Mucosa of rectum (tissue), 2 donors: ENCODE data around the gene TBC1D10A.
A peak's percentile ranks its signal among the peaks of the same experiment; 100 is the strongest.

ENCODE experiments used
- H3K27ac ChIP-seq, 2 donors: one replicate each; pipeline ENCODE4 v1.7.0; 2013; ENCODE audit warnings: inconsistent platforms in 2 of 2, low read depth in 2 of 2, low read length in 2 of 2
- H3K27me3 ChIP-seq, 2 donors: one replicate each; pipeline ENCODE4 v1.7.0; 2013; ENCODE audit warnings: low read length in 2 of 2; ENCODE audit not compliant: control insufficient read depth in 2 of 2, insufficient read depth in 2 of 2
- H3K36me3 ChIP-seq, 2 donors: one replicate each; pipeline ENCODE4 v1.7.0; 2013; ENCODE audit warnings: low read length in 2 of 2; ENCODE audit not compliant: control insufficient read depth in 2 of 2, insufficient read depth in 2 of 2
- H3K4me1 ChIP-seq, 2 donors: one replicate each; pipeline ENCODE4 v1.7.0; 2013; ENCODE audit warnings: low read length in 2 of 2, mild to moderate bottlenecking in 1 of 2; ENCODE audit not compliant: control insufficient read depth in 2 of 2, insufficient read depth in 2 of 2
- H3K4me3 ChIP-seq, 2 donors: one replicate each; pipeline ENCODE4 v1.7.0; 2013; ENCODE audit warnings: low read length in 2 of 2
- H3K9ac ChIP-seq, 2 donors: one replicate each; pipeline ENCODE4 v1.7.0; 2013; ENCODE audit warnings: low read length in 2 of 2, low read depth in 1 of 2, mild to moderate bottlenecking in 1 of 2
- H3K9me3 ChIP-seq, 2 donors: one replicate each; pipeline ENCODE4 v1.7.0; 2013; ENCODE audit warnings: low read length in 2 of 2; ENCODE audit not compliant: control insufficient read depth in 2 of 2
- donor health status: healthy.
- donor health status: Normal muscosa, but diverticular disease.

The TBC1D10A gene

DNA sequence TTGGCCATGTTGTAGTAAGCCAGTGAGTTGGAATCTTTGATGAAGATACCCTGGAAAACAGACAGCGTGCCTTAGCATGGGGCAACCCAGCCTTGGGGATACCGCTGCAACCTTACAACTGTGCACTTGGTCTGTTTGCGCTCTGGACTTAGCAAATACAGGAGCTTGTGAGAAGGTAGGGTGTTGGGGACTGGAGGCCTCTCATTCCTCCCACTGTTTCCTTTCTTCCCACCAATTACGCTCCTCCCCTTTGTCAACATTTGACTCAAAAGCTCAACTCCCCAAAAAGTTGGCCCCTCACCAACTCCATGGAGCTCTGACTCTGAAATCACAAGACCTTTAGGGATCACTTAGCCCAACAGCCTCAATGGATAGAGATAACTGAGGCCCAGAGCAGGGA lies 7.9 kb upstream of the TBC1D10A start:
- Histone ChIP-seq H3K27me3 (no peaks in the 10 kb centered on the region), H3K4me3 (no peak overlapping the region), H3K9ac (no peak overlapping the region), H3K9me3 (no peaks in the 10 kb centered on the region), H3K36me3 (peaks cover 65 to 80% of the 10 kb centered on the region in 2 donors), H3K27ac (no peak overlapping the region), H3K4me1 (peaks cover 15 to 16% of the 10 kb centered on the region in 2 donors)

DNA sequence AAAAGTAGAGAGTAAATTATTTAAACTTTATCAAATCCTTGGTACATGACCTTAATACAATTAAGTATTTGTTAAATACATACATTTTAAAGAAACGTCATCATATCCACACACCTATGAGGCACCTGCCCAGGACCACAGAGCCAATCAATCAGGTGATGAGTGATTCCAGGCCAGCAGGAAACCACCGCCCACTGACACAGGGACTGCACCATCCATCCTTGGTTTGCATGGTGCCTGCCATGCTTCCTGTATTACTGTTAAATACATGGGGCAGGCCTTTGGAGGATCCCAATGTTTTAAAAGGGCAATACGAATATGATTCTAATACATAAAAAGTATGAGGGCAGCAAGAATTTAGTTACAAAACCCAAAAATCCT lies 7.0 kb upstream of the TBC1D10A start:
- Histone ChIP-seq H3K27ac (peak overlapping the region; percentile 77 to 85), H3K9me3 (no peaks in the 10 kb centered on the region), H3K4me1 (peaks cover 15 to 19% of the 10 kb centered on the region in 2 donors), H3K9ac (peak overlapping the region in 1 of 2 donors; percentile 23), H3K27me3 (no peaks in the 10 kb centered on the region), H3K4me3 (no peak overlapping the region), H3K36me3 (peaks cover 55 to 71% of the 10 kb centered on the region in 2 donors)

DNA sequence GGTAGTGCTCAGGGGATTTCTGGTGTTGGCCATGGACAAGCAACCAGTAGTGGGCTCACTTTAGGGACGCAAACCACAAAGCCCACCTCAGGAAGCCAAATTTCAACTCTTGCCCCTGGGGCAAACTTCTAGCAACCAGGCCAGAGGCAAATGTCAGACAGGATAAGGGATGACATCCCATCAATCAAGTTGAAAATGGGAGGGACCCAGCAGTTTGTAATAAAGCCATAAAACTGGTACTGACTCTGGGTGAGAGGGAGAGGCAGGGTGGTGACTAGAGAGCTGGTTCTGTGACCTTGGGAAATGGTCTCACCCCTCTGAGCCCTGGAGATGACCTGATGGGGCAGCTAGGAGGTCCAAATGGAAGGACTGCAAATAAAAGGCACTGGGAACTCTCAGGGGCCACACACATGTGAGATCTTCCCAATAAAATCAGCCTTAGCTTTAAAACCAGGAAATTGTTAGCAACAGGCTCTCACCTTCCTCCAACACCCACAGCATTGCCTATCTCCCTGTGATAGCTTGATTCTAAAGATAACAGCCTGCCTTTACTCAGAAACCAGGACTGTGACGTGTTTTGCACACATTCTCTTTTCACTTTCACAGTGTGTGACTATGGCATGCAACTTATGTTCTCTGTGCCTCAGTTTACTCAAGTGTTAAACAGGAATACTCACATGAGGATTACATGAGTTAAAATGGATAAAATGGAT lies 6.4 kb upstream of the TBC1D10A start:
- Histone ChIP-seq H3K27me3 (no peaks in the 10 kb centered on the region), H3K4me1 (peaks cover 15 to 25% of the 10 kb centered on the region in 2 donors), H3K4me3 (no peak overlapping the region), H3K36me3 (peaks cover 51 to 66% of the 10 kb centered on the region in 2 donors), H3K27ac (peak overlapping the region; percentile 77 to 85), H3K9me3 (no peaks in the 10 kb centered on the region), H3K9ac (peak overlapping the region; percentile 23 to 52)

DNA sequence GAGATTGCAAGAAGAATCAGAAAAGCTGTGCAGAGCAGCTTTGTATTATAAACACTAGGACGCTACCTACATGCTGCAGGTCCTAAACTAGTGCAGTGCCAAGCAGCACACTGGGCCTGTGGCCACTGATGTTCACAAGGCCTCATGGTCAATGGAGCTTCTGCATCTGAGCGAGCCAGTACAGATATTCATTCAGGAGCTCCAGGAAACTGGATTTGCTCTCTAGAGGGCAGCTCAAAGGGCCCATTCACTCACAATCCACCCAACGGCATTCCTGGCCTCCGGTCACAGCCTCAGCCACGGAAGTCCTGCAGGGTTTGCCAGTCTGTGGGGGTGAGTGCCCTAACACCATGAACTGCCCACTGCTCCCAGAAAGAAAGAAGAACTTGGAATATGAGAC lies 5.8 kb upstream of the TBC1D10A start:
- Histone ChIP-seq H3K9ac (no peak overlapping the region), H3K4me3 (no peak overlapping the region), H3K27me3 (no peaks in the 10 kb centered on the region), H3K4me1 (peaks cover 18 to 31% of the 10 kb centered on the region in 2 donors), H3K27ac (peak overlapping the region; percentile 77 to 85), H3K36me3 (peaks cover 46 to 62% of the 10 kb centered on the region in 2 donors), H3K9me3 (no peaks in the 10 kb centered on the region)

DNA sequence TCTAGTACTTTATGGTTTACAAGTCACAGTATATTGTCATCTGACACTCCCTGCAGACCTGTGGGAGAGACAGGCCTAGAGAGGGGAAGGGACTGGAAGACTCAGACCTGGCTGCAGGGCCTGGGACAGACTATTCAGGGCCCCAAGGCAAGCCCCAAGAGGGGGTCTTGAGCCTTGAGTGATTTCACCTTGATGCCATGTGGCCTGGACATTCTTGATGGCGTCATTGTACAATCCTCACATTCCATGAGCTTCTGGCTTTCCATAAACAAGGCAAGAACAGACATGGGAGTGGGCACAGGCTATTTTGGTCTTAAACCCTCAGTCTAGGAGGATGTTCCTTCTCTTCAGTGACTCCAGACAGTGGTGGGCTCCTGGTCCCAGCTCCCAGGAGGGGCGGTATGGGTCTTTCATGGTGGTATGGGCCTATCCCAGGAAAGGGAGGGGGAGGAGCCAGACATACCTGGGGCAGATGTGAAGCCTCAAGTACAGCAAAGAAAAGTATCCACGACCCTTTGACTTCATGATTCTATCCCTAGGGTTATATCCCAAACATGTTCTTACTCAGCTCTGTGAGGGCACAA lies 1.8 kb upstream of the TBC1D10A start:
- Histone ChIP-seq H3K36me3 (peaks cover 9 to 22% of the 10 kb centered on the region in 2 donors), H3K27ac (peak overlapping the region; percentile 90 to 92), H3K4me3 (no peak overlapping the region), H3K4me1 (peaks cover 38 to 56% of the 10 kb centered on the region in 2 donors), H3K27me3 (no peaks in the 10 kb centered on the region), H3K9me3 (no peaks in the 10 kb centered on the region), H3K9ac (no peak overlapping the region)

DNA sequence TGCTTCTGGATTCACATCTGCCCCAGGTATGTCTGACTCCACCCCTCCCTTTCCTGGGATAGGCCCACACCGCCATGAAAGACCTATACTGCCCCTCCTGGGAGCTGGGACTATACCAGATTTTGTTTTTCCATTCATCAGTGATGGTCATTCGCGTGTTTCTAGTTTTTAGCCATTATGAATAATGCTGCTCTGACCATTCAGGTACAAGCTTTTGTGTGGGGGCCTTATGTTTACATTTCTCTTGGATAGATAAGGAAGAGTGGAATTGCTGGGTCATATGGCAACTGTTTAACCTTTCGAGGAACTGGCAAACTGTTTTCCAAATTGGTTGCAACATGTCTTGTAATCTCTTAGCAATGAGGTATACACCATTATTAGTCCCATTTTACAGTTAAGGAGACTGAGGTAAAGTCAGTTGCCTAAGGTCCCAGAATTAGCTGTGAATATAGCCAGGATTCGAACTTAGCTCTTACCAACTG lies 1.2 kb upstream of the TBC1D10A start:
- no peaks in the 10 kb centered on the region for H3K9me3 ChIP-seq
- peak overlapping the region; percentile 18 to 85 for H3K9ac ChIP-seq
- H3K27me3 ChIP-seq: no peaks in the 10 kb centered on the region
- H3K36me3 ChIP-seq: peaks cover 4 to 19% of the 10 kb centered on the region in 2 donors
- H3K27ac ChIP-seq: peak overlapping the region; percentile 90 to 92
- H3K4me1 ChIP-seq: peaks cover 33 to 50% of the 10 kb centered on the region in 2 donors
- H3K4me3 ChIP-seq: peak overlapping the region in 1 of 2 donors; percentile 84

DNA sequence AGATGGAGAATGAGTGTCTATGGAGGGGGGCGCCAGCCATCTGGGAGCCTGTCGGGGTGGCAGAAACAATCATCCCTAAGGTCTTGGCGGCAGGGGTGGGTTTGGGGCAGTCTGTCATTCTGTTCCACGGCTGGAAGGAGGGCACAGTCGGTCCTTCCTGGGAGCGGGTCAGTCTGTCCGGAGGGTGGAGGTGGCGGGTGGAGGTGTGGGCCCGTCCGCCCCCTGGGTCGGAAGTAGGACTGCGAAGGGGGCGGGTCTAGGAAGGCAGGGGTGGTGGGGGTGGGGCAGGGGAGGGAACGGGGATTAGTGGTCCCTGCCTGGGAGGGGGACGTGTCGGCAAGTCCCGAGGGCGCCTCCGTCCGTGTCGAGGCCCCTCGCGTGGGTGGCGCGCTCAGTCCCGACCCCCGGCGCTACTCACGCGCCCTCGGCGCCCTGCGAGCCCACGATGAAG lies 461 bp downstream of the TBC1D10A start:
- peak overlapping the region; percentile 83 to 91 for H3K4me3 ChIP-seq
- peak overlapping the region; percentile 74 to 93 for H3K9ac ChIP-seq
- no peaks in the 10 kb centered on the region for H3K9me3 ChIP-seq
- no peaks in the 10 kb centered on the region for H3K27me3 ChIP-seq
- H3K27ac ChIP-seq: peak overlapping the region; percentile 85 to 87
- peaks cover 4 to 13% of the 10 kb centered on the region in 2 donors for H3K36me3 ChIP-seq
- H3K4me1 ChIP-seq: peaks cover 27 to 43% of the 10 kb centered on the region in 2 donors

DNA sequence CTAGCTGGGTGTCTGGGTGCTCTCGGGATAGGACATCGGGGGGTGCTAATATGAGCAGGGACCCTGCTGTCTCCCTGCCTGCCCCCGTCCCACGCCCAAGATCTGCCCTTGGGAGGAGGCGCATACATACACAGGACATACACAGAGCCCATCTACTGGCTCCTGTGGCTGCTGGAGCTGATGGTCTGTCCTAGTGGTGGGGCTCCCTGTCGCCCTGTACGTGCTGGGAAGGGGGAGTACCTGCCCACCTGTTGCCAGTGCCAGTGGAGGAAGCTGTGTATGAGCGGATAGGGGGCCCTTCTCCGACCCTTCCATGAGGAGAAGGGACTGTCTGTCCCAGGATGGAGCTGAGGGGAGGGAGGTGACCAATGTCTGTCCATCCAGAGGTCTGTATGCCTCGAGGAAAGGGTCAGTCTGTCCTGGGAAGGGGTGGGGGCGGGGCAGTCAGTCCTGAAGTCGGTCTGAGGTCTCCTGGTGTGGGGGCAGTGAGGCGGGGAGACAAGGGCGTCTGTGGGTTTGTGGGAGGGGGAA lies 952 bp downstream of the TBC1D10A start:
- Histone ChIP-seq H3K9me3 (no peaks in the 10 kb centered on the region), H3K36me3 (peaks cover 4 to 14% of the 10 kb centered on the region in 2 donors), H3K27ac (peak overlapping the region; percentile 85 to 87), H3K4me3 (peak overlapping the region; percentile 83 to 91), H3K27me3 (no peaks in the 10 kb centered on the region), H3K4me1 (peaks cover 27 to 43% of the 10 kb centered on the region in 2 donors), H3K9ac (peak overlapping the region; percentile 74 to 93)

DNA sequence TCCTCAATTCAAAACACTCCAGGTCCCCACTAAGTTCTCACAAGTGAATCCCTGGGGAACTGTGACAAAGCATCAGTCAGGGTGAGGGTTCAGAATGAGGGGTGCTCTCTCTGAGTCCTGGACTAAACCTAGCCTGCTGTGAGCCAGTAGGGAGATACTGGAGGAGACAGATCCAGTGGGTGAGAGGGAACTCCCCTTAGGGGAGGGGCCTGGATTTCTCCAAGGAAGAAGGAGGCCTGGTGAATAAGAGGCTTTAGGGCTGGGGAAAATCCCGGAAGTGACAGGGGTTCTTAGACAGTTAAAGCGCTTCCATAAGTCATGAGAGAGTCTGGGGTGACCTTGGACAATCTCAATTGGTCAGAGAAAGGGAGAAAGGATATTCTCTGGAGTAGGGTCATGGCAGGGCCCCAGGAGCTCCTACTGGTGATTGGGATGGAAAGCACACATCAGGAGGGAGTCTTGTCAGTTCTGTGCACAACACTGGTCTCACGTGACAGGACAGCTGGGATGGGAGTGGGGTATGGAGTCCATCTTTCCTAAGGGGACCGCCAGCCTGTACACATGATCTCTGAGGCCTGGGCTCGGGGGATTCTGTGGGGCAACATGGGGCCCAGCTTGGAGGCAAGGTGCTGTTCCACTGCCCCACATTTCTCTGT lies 1.5 kb downstream of the TBC1D10A start:
- H3K9ac ChIP-seq: peak overlapping the region; percentile 74 to 93
- H3K4me1 ChIP-seq: peaks cover 27 to 43% of the 10 kb centered on the region in 2 donors
- no peaks in the 10 kb centered on the region for H3K27me3 ChIP-seq
- peak overlapping the region; percentile 85 to 87 for H3K27ac ChIP-seq
- peak overlapping the region; percentile 83 to 91 for H3K4me3 ChIP-seq
- no peaks in the 10 kb centered on the region for H3K9me3 ChIP-seq
- peaks cover 6 to 15% of the 10 kb centered on the region in 2 donors for H3K36me3 ChIP-seq
